Endothelial cell of umbilical vein (primary cell): ENCODE measurements around the gene RTL10. TPM values are rescaled to one million over a fixed set of nuclear protein-coding genes. Genes with fewer than 3 reads are reported as not detected.

Experiments
- BruUV-seq: library from RNA; stranded (reverse); fragments of 400-500 nt; replicated peaks from 2 replicates; lab custom pipeline; 2021; lab: Mats Ljungman, UMichigan
- CTCF ChIA-PET: fragments of 300-600, 350-600 bp; sonication (Branson Sonifier 250); formaldehyde crosslinking; loops from one replicate; lab custom pipeline; 2021; ENCODE audit warnings: antibody characterized with exemption, inconsistent platforms; lab: Charles Lee
- POLR2A ChIA-PET: fragments of 300-600, 350-600 bp; sonication (Branson Sonifier 250); formaldehyde crosslinking; loops from one replicate; lab custom pipeline; 2021; ENCODE audit warnings: antibody characterized with exemption, inconsistent platforms; lab: Charles Lee
- DNase-seq: peaks from one replicate; pipeline ENCODE4 v3.0.0-alpha.2; 2011; ENCODE audit warnings: low read depth, low spot score
- FAIRE-seq: peaks from 2 replicates; lab custom pipeline; 2011; peaks lifted over from hg19 to GRCh38; lab: Jason Lieb, UNC
- H2AFZ ChIP-seq: 2 replicates; pipeline ENCODE4 v1.6.0; 2012; ENCODE audit warnings: low read depth, low read length, control low read depth, inconsistent platforms
- H3K27ac ChIP-seq: 2 replicates; pipeline ENCODE4 v1.5.1; 2011; ENCODE audit warnings: low read depth, mild to moderate bottlenecking, control low read depth, low read length, moderate library complexity; ENCODE audit not compliant: insufficient read depth
- H3K27me3 ChIP-seq, 2 experiments: 2 replicates each; pipeline versions ENCODE4 v1.6.0 to v1.6.1; 2011; ENCODE audit warnings: low read length in 2 of 2, mixed read lengths in 1 of 2; ENCODE audit not compliant: control insufficient read depth in 2 of 2, insufficient read depth in 2 of 2
- H3K36me3 ChIP-seq, 2 experiments: 2 replicates in 1 of 2; 3 replicates in 1 of 2; pipeline ENCODE4 v1.5.1; 2011; ENCODE audit warnings: low read length in 2 of 2, mild to moderate bottlenecking in 1 of 2, moderate library complexity in 1 of 2; ENCODE audit not compliant: control insufficient read depth in 2 of 2, insufficient read depth in 2 of 2; ENCODE audit errors: extremely low read depth in 1 of 2
- H3K4me1 ChIP-seq: 3 replicates; pipeline ENCODE4 v1.5.1; 2011; ENCODE audit warnings: mild to moderate bottlenecking, low read length; ENCODE audit not compliant: control insufficient read depth, insufficient read depth; ENCODE audit errors: extremely low read depth
- H3K4me2 ChIP-seq: 2 replicates; pipeline ENCODE4 v1.6.1; 2011; ENCODE audit warnings: low read length, control low read depth, mixed read lengths; ENCODE audit not compliant: insufficient read depth
- H3K4me3 ChIP-seq, 3 experiments: fragments of 200-600 bp in 1 of 3; sonication (generic), shearing (Covaris generic) in 1 of 3; replicated peaks in 1 of 3; 2 replicates each; pipeline ENCODE4 v1.5.1; 2011 to 2016; ENCODE audit warnings: control low read depth in 3 of 3, low read length in 3 of 3, mild to moderate bottlenecking in 2 of 3, inconsistent platforms in 1 of 3, low read depth in 1 of 3, moderate library complexity in 1 of 3; ENCODE audit not compliant: insufficient read depth in 1 of 3
- H3K79me2 ChIP-seq: 2 replicates; pipeline ENCODE4 v1.6.0; 2012; ENCODE audit warnings: low read length, inconsistent platforms; ENCODE audit not compliant: control insufficient read depth, insufficient read depth
- H3K9ac ChIP-seq: replicated peaks from 2 replicates; pipeline ENCODE3; 2011; ENCODE audit warnings: low read length, control low read depth; ENCODE audit not compliant: insufficient read depth; ENCODE audit errors: extremely low read depth
- H3K9me1 ChIP-seq: replicated peaks from 3 replicates; pipeline ENCODE4 v1.6.0; 2011; ENCODE audit warnings: mild to moderate bottlenecking, low read length; ENCODE audit not compliant: control insufficient read depth, insufficient read depth; ENCODE audit errors: extremely low read depth
- H3K9me3 ChIP-seq: replicated peaks from 2 replicates; pipeline ENCODE4 v1.5.1; 2012; ENCODE audit warnings: low read length, inconsistent platforms; ENCODE audit not compliant: control insufficient read depth, insufficient read depth
- H4K20me1 ChIP-seq: replicated peaks from 2 replicates; pipeline ENCODE3; 2011; ENCODE audit warnings: mild to moderate bottlenecking, low read length; ENCODE audit not compliant: control insufficient read depth, insufficient read depth; ENCODE audit errors: extremely low read depth
- EZH2 ChIP-seq: IDR thresholded peaks from 2 replicates; pipeline ENCODE4 v1.6.1; 2012; ENCODE audit warnings: borderline replicate concordance, low read depth, mild to moderate bottlenecking, moderate library complexity, low read length, inconsistent platforms; ENCODE audit not compliant: severe bottlenecking
- FOS ChIP-seq: IDR thresholded peaks from 2 replicates; pipeline ENCODE4 v1.6.1; 2011; ENCODE audit warnings: mild to moderate bottlenecking, low read length, moderate library complexity, borderline replicate concordance; ENCODE audit not compliant: insufficient read depth
- GATA2 ChIP-seq: IDR thresholded peaks from 2 replicates; pipeline ENCODE4 v1.7.0; 2011; ENCODE audit warnings: low read depth, mild to moderate bottlenecking, moderate library complexity, mixed read lengths, low read length; ENCODE audit not compliant: insufficient read length, insufficient read depth
- JUN ChIP-seq: IDR thresholded peaks from 2 replicates; pipeline ENCODE4 v1.6.1; 2011; ENCODE audit warnings: borderline replicate concordance, low read depth; ENCODE audit not compliant: insufficient read length, insufficient read depth
- MYC ChIP-seq: IDR thresholded peaks from one replicate; pipeline ENCODE4 v1.6.1; 2011; ENCODE audit warnings: mild to moderate bottlenecking, low read depth, low read length
- POLR2A ChIP-seq: IDR thresholded peaks from 2 replicates; pipeline ENCODE4 v1.6.1; 2012; ENCODE audit warnings: low read depth, mild to moderate bottlenecking, control low read depth, low read length
- POLR2AphosphoS5 ChIP-seq: IDR thresholded peaks from 2 replicates; pipeline ENCODE4 v1.6.1; 2012; ENCODE audit warnings: low read depth, mild to moderate bottlenecking, control low read depth, low read length, moderate library complexity; ENCODE audit not compliant: insufficient read depth
- dilution Hi-C: fragments of 300-500 bp; cut with MboI; formaldehyde crosslinking; loops from one replicate; pipeline ENCODE4 v1.15.0; 2019; ENCODE audit warnings: low sequenced_read_pairs; ENCODE audit not compliant: extremely low pct_ligation_motif_present
- intact Hi-C: fragments of 100-400 bp; cut with micrococcal nuclease; formaldehyde crosslinking; loops from one replicate; pipeline ENCODE4 v1.10.0; 2022
- polyA plus RNA-seq, 4 experiments: library from polyadenylated mRNA; depleted of rRNA in 3 of 4; stranded (reverse) in 3 of 4; unstranded in 1 of 4; fragments of >200 nt; gene quantifications; 2 replicates each; pipeline versions ENCODE4 v1.2.1 to v1.2.3, GENCODE V29; 2011 to 2012; ENCODE audit warnings: missing spikeins in 1 of 4
- total RNA-seq: library from RNA; stranded (reverse); gene quantifications from 2 replicates; pipeline ENCODE4 v1.2.3, GENCODE V29; 2021
- TF ChIP-seq, protein P1 (sequence below), 2 donors: IDR thresholded peaks; 1 replicate in 1 of 2; 2 replicates in 1 of 2; pipeline ENCODE4 v1.5.1; 2011; ENCODE audit warnings: low read length in 2 of 2, mild to moderate bottlenecking in 2 of 2, moderate library complexity in 2 of 2, control low read depth in 1 of 2, inconsistent platforms in 1 of 2, low read depth in 1 of 2; ENCODE audit not compliant: insufficient read depth in 1 of 2; ENCODE audit errors: extremely low read depth in 1 of 2
- TF ChIP-seq, protein P2 (sequence below): IDR thresholded peaks from 2 replicates; pipeline ENCODE4 v1.6.1; 2011; ENCODE audit not compliant: insufficient read depth, insufficient read length

RTL10 gene
- total and polyA plus RNA-seq, 2 donors (not counting 3 experiments of a cell fraction or from before 2014, with no cell fraction given), result 31.9 to 40.8 TPM

DNA sequence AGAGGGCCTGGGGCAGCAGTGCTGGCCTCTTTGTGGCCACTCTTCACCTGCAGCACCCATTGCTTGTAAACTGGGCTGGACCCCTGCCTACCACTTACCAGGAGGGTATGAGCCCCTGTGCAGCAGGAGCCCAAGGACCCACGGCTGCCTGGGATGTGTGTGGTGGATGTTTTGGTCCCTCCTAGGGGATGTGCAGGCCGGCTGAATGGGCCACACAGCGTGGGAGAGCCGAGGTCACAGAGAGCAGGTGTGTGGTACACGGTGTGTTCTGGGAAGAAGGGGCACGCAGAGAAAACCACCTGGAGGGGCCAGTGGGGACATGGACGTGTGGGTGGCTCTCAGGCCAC is 19.3 kb upstream of the RTL10 start:
- ChIA-PET POLR2A (interaction anchor here (0.9 kb wide), 2 partner anchors 16 to 20 kb away, joined by 3 to 4 read pairs; partner anchors contain the start of genes GNB1L and RTL10), CTCF (interaction anchor here (1.2 to 3.0 kb wide), 5 partner anchors 10 to 143 kb away, joined by 3 to 16 read pairs (median 3); no protein-coding TSS in a partner anchor)
- DNase-seq (no peak), FAIRE-seq (no peak)
- intact Hi-C loops (loop anchor here (1.0 to 2.0 kb wide), 2 partner anchors 19 to 37 kb away; no protein-coding TSS in a partner anchor), dilution Hi-C loops (no loop called here)
- H3K27me3 ChIP-seq, result no peaks in the 10 kb centered on the region
- BruUV-seq, result no TSS peak
- no peaks in the 10 kb centered on the region for H4K20me1 ChIP-seq
- TF ChIP-seq, protein P1, sequence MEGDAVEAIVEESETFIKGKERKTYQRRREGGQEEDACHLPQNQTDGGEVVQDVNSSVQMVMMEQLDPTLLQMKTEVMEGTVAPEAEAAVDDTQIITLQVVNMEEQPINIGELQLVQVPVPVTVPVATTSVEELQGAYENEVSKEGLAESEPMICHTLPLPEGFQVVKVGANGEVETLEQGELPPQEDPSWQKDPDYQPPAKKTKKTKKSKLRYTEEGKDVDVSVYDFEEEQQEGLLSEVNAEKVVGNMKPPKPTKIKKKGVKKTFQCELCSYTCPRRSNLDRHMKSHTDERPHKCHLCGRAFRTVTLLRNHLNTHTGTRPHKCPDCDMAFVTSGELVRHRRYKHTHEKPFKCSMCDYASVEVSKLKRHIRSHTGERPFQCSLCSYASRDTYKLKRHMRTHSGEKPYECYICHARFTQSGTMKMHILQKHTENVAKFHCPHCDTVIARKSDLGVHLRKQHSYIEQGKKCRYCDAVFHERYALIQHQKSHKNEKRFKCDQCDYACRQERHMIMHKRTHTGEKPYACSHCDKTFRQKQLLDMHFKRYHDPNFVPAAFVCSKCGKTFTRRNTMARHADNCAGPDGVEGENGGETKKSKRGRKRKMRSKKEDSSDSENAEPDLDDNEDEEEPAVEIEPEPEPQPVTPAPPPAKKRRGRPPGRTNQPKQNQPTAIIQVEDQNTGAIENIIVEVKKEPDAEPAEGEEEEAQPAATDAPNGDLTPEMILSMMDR (IDR thresholded peaks at IDR 0.05; ENCODE audit: extremely low read depth in 1 of 2, insufficient read depth in 1 of 2, low read depth in 1 of 2, low read length in 2 of 2), result no peak
- no peaks in the 10 kb centered on the region for H3K9me1 ChIP-seq
- no peak overlapping the region for H3K27ac ChIP-seq
- H3K4me1 ChIP-seq, result peaks cover 50% of the 10 kb centered on the region
- peaks cover 29% of the 10 kb centered on the region for H3K79me2 ChIP-seq
- no peak overlapping the region for H3K4me2 ChIP-seq
- H3K36me3 ChIP-seq, result peaks cover 10 to 12% of the 10 kb centered on the region in 2 experiments
- H3K9me3 ChIP-seq, result no peaks in the 10 kb centered on the region
- no peak overlapping the region for H3K4me3 ChIP-seq
- no peak overlapping the region for H3K9ac ChIP-seq
- no peak overlapping the region for H2AFZ ChIP-seq

DNA sequence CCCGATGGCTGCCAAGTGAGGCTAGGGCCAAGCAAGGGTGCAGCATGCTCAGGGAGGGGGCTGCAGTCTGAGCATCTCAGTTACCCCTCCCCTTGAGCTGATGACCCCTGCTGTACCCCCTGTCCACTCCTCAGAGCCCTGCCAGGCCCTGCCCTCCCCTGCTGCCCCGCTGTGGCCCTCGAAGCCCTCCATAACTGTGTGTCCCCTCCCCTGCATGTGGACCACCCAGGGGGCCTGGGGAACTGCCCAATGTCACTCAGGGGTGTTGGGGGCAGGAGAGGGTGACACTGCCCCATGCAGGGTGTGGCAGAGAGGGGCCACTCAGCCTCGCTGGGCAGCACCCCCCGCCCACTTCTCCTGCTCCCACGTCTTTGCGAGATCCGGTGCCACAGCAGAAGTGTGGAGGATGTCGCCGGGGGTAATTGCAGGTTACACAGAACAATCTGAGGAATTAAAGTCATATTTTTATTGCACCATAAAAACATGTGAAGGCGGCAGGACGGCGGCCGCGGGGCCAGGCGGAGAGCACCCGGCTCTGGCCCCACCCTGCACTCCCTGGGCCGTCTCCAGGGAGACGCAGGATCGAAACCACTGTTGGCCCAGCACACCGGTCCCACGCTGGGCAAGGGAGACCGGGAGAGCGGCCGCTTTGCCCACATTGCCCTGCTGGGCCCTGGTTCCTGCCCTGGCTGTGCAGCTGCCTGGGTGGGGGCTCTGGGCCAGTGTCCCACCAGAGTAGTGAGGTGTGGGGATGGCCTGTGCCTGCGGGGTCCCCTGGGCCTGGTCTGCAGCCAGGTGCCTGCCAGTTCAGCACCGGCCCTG is 18.7 kb upstream of the RTL10 start:
- TF ChIP-seq, protein P2, sequence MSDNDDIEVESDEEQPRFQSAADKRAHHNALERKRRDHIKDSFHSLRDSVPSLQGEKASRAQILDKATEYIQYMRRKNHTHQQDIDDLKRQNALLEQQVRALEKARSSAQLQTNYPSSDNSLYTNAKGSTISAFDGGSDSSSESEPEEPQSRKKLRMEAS, result no peak
- TF ChIP-seq POLR2AphosphoS5, result peak; percentile 55
- no peak for TF ChIP-seq EZH2
- no peak for TF ChIP-seq FOS
- peak; percentile 51 for TF ChIP-seq POLR2A
- no peak for TF ChIP-seq GATA2
- no peak for TF ChIP-seq MYC
- TF ChIP-seq, protein P1 (IDR thresholded peaks at IDR 0.05; ENCODE audit: extremely low read depth in 1 of 2, insufficient read depth in 1 of 2, low read depth in 1 of 2, low read length in 2 of 2), result no peak
- TF ChIP-seq JUN, result no peak
- Histone ChIP-seq H4K20me1 (no peaks in the 10 kb centered on the region), H3K9me1 (no peaks in the 10 kb centered on the region), H3K27ac (no peak overlapping the region), H3K4me1 (peaks cover 44% of the 10 kb centered on the region), H3K36me3 (peaks cover 9% of the 10 kb centered on the region in 2 experiments), H3K79me2 (peaks cover 23% of the 10 kb centered on the region), H3K4me3 (no peak overlapping the region), H3K9ac (no peak overlapping the region), H3K4me2 (no peak overlapping the region), H3K27me3 (no peaks in the 10 kb centered on the region), H2AFZ (no peak overlapping the region), H3K9me3 (no peaks in the 10 kb centered on the region)
- BruUV-seq, result no TSS peak
- POLR2A ChIA-PET, result no interaction called here
- FAIRE-seq, result no peak
- no peak for DNase-seq
- intact Hi-C loops (no loop called here), dilution Hi-C loops (no loop called here)
- CTCF ChIA-PET, result interaction anchor here (1.2 to 3.4 kb wide), 6 partner anchors 9 to 143 kb away, joined by 3 to 23 read pairs (median 14); no protein-coding TSS in a partner anchor
